GM23338 (cell line): Measurements from ENCODE around the gene VSTM2B.

Experiments used
- CREB1 ChIP-seq: fragments of 250-450 bp; sonication (Bioruptor Pico); IDR thresholded peaks from 2 replicates; pipeline ENCODE4 v1.5.0; 2020; ENCODE audit warnings: low read depth, mild to moderate bottlenecking, moderate library complexity
- EZH2 ChIP-seq: fragments of 200-600 bp; sonication (generic); IDR thresholded peaks from one replicate; pipeline ENCODE4 v1.8.0; 2017; ENCODE audit warnings: antibody characterized with exemption, mild to moderate bottlenecking, low read depth; ENCODE audit not compliant: unreplicated experiment
- EZH2phosphoT487 ChIP-seq: fragments of 200-600 bp; sonication (generic); IDR thresholded peaks from one replicate; pipeline ENCODE4 v1.8.1; 2018; ENCODE audit warnings: antibody characterized with exemption; ENCODE audit not compliant: unreplicated experiment
- JUNB ChIP-seq: IDR thresholded peaks from one replicate; pipeline ENCODE4 v1.6.1; 2016; ENCODE audit warnings: antibody characterized with exemption; ENCODE audit not compliant: unreplicated experiment
- NANOG ChIP-seq: IDR thresholded peaks from 2 replicates; pipeline ENCODE4 v1.6.1; 2016; ENCODE audit warnings: antibody characterized with exemption, borderline replicate concordance
- POLR2AphosphoS5 ChIP-seq: IDR thresholded peaks from 2 replicates; pipeline ENCODE4 v1.6.1; 2016; ENCODE audit warnings: antibody characterized with exemption, low read depth
- STAT1 ChIP-seq: IDR thresholded peaks from one replicate; pipeline ENCODE4 v1.6.1; 2016; ENCODE audit warnings: antibody characterized with exemption; ENCODE audit not compliant: unreplicated experiment
- ZNF114 ChIP-seq: fragments of 250-450 bp; sonication (Bioruptor Pico); IDR thresholded peaks from 2 replicates; pipeline ENCODE4 v1.5.0; 2020; ENCODE audit warnings: mild to moderate bottlenecking, moderate library complexity
- ZNF331 ChIP-seq: fragments of 250-450 bp; sonication (Bioruptor Pico); IDR thresholded peaks from 2 replicates; pipeline ENCODE4 v1.5.0; 2020; ENCODE audit warnings: low read depth, mild to moderate bottlenecking, moderate library complexity
- TF ChIP-seq, protein P1 (sequence below): IDR thresholded peaks from one replicate; pipeline ENCODE4 v1.6.1; 2018; ENCODE audit warnings: antibody characterized with exemption; ENCODE audit not compliant: unreplicated experiment
- TF ChIP-seq, protein P2 (sequence below), 2 experiments: fragments of 200-600 bp in 1 of 2; sonication (generic) in 1 of 2; conservative IDR thresholded peaks; 2 replicates each; pipeline versions ENCODE4 v1.5.1 to v1.6.1; 2016 to 2017; ENCODE audit warnings: antibody characterized with exemption in 2 of 2, low read depth in 2 of 2, mild to moderate bottlenecking in 2 of 2, moderate library complexity in 1 of 2
- TF ChIP-seq, protein P3 (sequence below): IDR thresholded peaks from 2 replicates; pipeline ENCODE4 v1.6.1; 2016; ENCODE audit warnings: antibody characterized with exemption

DNA sequence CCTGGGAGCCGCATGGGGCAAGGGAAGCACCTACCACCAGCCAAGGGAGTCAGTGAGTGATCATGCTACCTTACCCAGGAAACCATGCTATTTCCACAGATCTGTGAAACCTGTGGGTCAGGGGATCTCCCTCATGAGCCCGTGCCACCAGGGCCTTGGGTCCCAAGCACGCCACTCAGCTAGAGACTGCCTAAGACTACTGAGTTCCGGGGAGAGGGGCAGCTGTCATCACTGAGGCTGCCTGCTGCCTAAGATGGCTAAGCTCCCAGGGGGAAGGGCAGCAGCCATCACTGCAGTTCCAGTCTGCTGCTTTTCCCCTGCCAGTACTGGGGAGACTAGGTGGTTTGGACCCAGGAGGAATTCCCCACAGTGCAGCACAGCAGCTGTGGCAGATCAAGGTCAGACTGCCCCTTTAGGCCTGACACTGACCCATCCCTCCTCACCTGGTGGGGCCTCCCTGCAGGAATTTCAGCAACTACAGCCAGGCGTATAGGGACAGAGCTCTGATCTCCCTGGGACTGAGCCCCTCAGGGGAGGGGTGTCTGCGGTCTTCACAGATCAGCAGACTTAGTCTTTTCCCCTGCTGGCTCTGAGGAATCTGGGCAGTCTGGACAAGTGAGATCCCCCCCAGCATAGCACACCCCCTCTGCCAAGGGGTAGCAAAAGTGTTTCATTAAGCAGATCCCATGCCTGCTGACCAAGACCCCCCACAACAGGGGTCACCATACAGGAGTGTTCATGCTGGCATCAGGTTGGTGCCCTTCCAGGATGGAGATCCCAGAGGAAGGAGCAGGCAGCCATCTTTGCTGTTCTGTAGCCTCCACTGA lies 26.9 kb downstream of the VSTM2B start:
- no peak for TF ChIP-seq EZH2
- TF ChIP-seq EZH2phosphoT487, result no peak
- TF ChIP-seq, protein P1, sequence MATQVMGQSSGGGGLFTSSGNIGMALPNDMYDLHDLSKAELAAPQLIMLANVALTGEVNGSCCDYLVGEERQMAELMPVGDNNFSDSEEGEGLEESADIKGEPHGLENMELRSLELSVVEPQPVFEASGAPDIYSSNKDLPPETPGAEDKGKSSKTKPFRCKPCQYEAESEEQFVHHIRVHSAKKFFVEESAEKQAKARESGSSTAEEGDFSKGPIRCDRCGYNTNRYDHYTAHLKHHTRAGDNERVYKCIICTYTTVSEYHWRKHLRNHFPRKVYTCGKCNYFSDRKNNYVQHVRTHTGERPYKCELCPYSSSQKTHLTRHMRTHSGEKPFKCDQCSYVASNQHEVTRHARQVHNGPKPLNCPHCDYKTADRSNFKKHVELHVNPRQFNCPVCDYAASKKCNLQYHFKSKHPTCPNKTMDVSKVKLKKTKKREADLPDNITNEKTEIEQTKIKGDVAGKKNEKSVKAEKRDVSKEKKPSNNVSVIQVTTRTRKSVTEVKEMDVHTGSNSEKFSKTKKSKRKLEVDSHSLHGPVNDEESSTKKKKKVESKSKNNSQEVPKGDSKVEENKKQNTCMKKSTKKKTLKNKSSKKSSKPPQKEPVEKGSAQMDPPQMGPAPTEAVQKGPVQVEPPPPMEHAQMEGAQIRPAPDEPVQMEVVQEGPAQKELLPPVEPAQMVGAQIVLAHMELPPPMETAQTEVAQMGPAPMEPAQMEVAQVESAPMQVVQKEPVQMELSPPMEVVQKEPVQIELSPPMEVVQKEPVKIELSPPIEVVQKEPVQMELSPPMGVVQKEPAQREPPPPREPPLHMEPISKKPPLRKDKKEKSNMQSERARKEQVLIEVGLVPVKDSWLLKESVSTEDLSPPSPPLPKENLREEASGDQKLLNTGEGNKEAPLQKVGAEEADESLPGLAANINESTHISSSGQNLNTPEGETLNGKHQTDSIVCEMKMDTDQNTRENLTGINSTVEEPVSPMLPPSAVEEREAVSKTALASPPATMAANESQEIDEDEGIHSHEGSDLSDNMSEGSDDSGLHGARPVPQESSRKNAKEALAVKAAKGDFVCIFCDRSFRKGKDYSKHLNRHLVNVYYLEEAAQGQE, result no peak
- TF ChIP-seq, protein P2, sequence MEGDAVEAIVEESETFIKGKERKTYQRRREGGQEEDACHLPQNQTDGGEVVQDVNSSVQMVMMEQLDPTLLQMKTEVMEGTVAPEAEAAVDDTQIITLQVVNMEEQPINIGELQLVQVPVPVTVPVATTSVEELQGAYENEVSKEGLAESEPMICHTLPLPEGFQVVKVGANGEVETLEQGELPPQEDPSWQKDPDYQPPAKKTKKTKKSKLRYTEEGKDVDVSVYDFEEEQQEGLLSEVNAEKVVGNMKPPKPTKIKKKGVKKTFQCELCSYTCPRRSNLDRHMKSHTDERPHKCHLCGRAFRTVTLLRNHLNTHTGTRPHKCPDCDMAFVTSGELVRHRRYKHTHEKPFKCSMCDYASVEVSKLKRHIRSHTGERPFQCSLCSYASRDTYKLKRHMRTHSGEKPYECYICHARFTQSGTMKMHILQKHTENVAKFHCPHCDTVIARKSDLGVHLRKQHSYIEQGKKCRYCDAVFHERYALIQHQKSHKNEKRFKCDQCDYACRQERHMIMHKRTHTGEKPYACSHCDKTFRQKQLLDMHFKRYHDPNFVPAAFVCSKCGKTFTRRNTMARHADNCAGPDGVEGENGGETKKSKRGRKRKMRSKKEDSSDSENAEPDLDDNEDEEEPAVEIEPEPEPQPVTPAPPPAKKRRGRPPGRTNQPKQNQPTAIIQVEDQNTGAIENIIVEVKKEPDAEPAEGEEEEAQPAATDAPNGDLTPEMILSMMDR (conservative IDR thresholded peaks at IDR 0.05; ENCODE audit: low read depth in 2 of 2), result no peak
- TF ChIP-seq POLR2AphosphoS5, result no peak
- no peak for TF ChIP-seq NANOG
- no peak for TF ChIP-seq ZNF331 (CRISPR knock-in tag)
- no peak for TF ChIP-seq JUNB
- TF ChIP-seq CREB1 (CRISPR knock-in tag), result no peak
- TF ChIP-seq, protein P3, sequence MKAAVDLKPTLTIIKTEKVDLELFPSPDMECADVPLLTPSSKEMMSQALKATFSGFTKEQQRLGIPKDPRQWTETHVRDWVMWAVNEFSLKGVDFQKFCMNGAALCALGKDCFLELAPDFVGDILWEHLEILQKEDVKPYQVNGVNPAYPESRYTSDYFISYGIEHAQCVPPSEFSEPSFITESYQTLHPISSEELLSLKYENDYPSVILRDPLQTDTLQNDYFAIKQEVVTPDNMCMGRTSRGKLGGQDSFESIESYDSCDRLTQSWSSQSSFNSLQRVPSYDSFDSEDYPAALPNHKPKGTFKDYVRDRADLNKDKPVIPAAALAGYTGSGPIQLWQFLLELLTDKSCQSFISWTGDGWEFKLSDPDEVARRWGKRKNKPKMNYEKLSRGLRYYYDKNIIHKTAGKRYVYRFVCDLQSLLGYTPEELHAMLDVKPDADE, result no peak
- no peak for TF ChIP-seq STAT1
- TF ChIP-seq ZNF114 (CRISPR knock-in tag), result no peak
